ENCODE data around the gene RLF.
A peak's percentile ranks its signal among the peaks of the same experiment; 100 is the strongest.

- TF ChIP-seq CTCF (IDR thresholded peaks at IDR 0.05; ENCODE audit: control extremely low read depth in 1 of 3, insufficient read depth in 1 of 3, low read depth in 1 of 3, low read length in 3 of 3) (no peak), CREB1 (IDR thresholded peaks at IDR 0.05) (peak; percentile 100), POLR2AphosphoS5 (IDR thresholded peaks at IDR 0.05; ENCODE audit: low read depth, low read length) (peak; percentile 88), PHF8 (conservative IDR thresholded peaks at IDR 0.05; ENCODE audit: low read depth, low read length) (peak; percentile 98), HDAC2 (IDR thresholded peaks at IDR 0.05; ENCODE audit: borderline replicate concordance in 1 of 2, low read depth in 2 of 2, low read length in 2 of 2) (peak in 1 of 2 experiments; percentile 48; a peak in 2 of 4 replicates), MAX (IDR thresholded peaks at IDR 0.05) (peak; percentile 87), POLR2A (IDR thresholded peaks at IDR 0.05; ENCODE audit: control extremely low read depth in 1 of 2, low read depth in 2 of 2, low read length in 2 of 2) (peak; percentile 75 to 96), CBX5 (IDR thresholded peaks at IDR 0.05; ENCODE audit: low read depth, low read length) (no peak), MAFK (IDR thresholded peaks at IDR 0.05; ENCODE audit: low read depth, low read length) (no peak), BRCA1 (IDR thresholded peaks at IDR 0.05; ENCODE audit: low read depth, low read length) (peak; percentile 58; the same call in 1 of the 2 replicates), RAD21 (IDR thresholded peaks at IDR 0.05 in 1 of 2, conservative IDR thresholded peaks at IDR 0.05 in 1 of 2; ENCODE audit: low read depth in 2 of 2, low read length in 2 of 2) (no peak), CEBPB (IDR thresholded peaks at IDR 0.05; ENCODE audit: low read depth, low read length) (no peak), RBBP5 (IDR thresholded peaks at IDR 0.05; ENCODE audit: borderline replicate concordance, low read depth, low read length) (peak; percentile 94; the same call in 1 of the 2 replicates), EZH2 (IDR thresholded peaks at IDR 0.05; ENCODE audit: low read depth, low read length, severe bottlenecking) (no peak)
Measured at GRCh38 chr1:40161125-40161887, at the start of gene RLF.
